Neuron (in vitro differentiated cells): ENCODE results near the gene SMAP2.
"Not testable (repeated sequence)": the region's sequence is repeated elsewhere in the genome, so short reads cannot be mapped to it uniquely, and the experiment has no call there.

Experiments used
- H2AFZ ChIP-seq: one replicate; pipeline ENCODE4 v1.6.1; 2013; ENCODE audit warnings: low read depth, mild to moderate bottlenecking, inconsistent platforms, low read length, moderate library complexity
- H3K27me3 ChIP-seq: one replicate; pipeline ENCODE4 v1.6.1; 2013; ENCODE audit warnings: low read length; ENCODE audit not compliant: insufficient read depth
- H3K36me3 ChIP-seq: one replicate; pipeline ENCODE4 v1.6.1; 2013; ENCODE audit warnings: low read length; ENCODE audit not compliant: insufficient read depth
- H3K4me1 ChIP-seq: one replicate; pipeline ENCODE4 v1.6.1; 2013; ENCODE audit warnings: low read length; ENCODE audit not compliant: insufficient read depth
- H3K4me3 ChIP-seq: 2 replicates; pipeline ENCODE4 v1.5.1; 2013; ENCODE audit warnings: mild to moderate bottlenecking, low read length, moderate library complexity
- H3K9me3 ChIP-seq: one replicate; pipeline ENCODE4 v1.6.1; 2013; ENCODE audit warnings: low read length

SMAP2 gene

GRCh38 chr1:40381268-40382107 lies 8.0 kb downstream of the SMAP2 start:
- Histone ChIP-seq H2AFZ (no peak overlapping the region), H3K4me1 (peaks cover 2% of the 10 kb centered on the region), H3K9me3 (no peaks in the 10 kb centered on the region), H3K27me3 (no peaks in the 10 kb centered on the region), H3K36me3 (no peaks in the 10 kb centered on the region), H3K4me3 (no peak overlapping the region)

GRCh38 chr1:40382108-40382460 lies 8.6 kb downstream of the SMAP2 start:
- Histone ChIP-seq H3K4me1 (peaks cover 2% of the 10 kb centered on the region), H3K9me3 (no peaks in the 10 kb centered on the region), H3K36me3 (no peaks in the 10 kb centered on the region), H2AFZ (no peak overlapping the region), H3K27me3 (no peaks in the 10 kb centered on the region), H3K4me3 (no peak overlapping the region)

DNA sequence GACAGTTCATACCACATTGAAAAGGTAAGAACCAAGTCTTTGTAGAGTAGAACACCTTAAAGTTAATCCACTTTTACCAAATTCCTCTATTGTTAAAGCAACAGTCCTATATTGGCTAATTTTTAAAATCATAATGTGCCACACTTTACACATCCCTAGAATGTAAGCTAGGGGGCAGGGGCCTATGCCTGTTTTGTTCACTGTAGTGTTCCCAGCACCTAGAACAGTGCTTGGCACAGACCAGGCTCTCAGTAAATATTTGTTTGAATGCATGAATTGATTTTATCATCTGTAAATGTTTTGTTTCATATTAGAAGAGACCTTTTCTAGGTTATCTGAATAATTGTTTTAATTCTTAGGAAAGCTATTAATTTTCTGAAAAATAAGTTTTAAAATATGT lies 9.1 kb downstream of the SMAP2 start:
- Histone ChIP-seq H2AFZ (no peak overlapping the region), H3K27me3 (no peaks in the 10 kb centered on the region), H3K4me1 (peaks cover 2% of the 10 kb centered on the region), H3K4me3 (no peak overlapping the region), H3K36me3 (no peaks in the 10 kb centered on the region), H3K9me3 (no peaks in the 10 kb centered on the region)

GRCh38 chr1:40383095-40383487 lies 9.6 kb downstream of the SMAP2 start:
- Histone ChIP-seq H2AFZ (no peak overlapping the region), H3K4me1 (peaks cover 2% of the 10 kb centered on the region), H3K4me3 (no peak overlapping the region), H3K9me3 (no peaks in the 10 kb centered on the region), H3K36me3 (no peaks in the 10 kb centered on the region), H3K27me3 (no peaks in the 10 kb centered on the region)

DNA sequence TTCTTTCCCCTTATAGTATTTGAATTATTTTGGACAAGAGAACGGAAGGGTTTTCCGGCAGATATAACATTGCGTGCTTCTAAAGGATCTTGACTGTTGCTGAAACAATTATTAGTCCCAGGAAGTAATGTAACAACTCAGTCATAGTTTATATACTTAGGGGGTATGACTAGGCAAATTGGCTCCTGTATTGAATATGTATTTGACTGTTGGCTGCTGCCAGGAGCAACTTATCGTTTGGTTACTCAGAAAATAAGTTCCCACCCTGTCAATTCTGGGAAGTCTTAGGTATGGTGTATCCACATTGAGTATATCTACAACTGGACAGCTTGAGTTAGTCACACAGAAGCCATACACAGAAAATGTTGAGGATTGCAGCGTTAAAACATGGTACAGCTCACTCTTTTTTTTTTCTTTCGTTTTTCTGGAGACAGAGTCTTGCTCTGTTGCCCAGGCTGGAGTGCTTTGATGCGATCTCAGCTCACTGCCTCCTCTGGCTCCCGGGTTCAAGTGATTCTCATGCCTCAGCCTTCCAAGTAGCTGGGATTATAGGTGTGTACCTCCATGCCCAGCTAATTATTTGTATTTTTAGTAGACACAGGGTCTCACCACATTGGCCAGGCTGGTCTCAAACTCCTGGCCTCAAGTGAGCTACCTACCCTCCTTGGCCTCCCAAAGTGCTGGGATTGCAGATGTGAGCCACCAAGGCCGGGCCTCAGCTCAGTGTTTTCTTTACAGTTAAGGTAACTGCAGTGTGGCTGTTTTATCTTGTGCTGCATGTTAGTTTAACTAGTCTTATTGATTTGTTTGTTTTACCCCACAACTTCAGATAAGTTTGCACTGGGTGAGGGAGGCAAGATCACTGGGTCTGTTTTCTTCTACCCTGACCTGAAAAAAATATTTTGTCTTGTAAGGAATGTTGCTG lies 10.2 kb downstream of the SMAP2 start:
- no peak overlapping the region for H3K4me3 ChIP-seq
- no peaks in the 10 kb centered on the region for H3K27me3 ChIP-seq
- H3K9me3 ChIP-seq, result no peaks in the 10 kb centered on the region
- no peak overlapping the region for H2AFZ ChIP-seq
- peaks cover 2% of the 10 kb centered on the region for H3K4me1 ChIP-seq
- H3K36me3 ChIP-seq, result no peaks in the 10 kb centered on the region

DNA sequence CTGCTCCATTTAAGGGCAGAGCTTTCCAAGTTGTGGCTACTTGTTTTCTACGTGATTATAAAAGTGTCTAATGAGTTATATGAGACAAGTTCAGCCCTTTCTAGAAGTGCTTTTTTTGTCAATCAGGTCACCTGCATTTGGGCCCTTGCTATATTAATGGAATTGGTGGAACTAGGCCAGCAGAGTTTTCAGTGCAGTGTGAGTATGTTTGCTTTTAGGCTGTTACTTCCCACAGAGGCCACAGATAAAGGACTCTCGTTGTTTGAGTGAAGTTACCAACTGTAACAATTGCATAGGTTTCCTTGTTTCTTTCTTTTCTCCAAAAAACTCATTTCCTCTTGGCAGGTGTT lies 10.9 kb downstream of the SMAP2 start:
- Histone ChIP-seq H3K36me3 (no peaks in the 10 kb centered on the region), H2AFZ (no peak overlapping the region), H3K9me3 (no peaks in the 10 kb centered on the region), H3K27me3 (no peaks in the 10 kb centered on the region), H3K4me3 (no peak overlapping the region), H3K4me1 (peaks cover 2% of the 10 kb centered on the region)

DNA sequence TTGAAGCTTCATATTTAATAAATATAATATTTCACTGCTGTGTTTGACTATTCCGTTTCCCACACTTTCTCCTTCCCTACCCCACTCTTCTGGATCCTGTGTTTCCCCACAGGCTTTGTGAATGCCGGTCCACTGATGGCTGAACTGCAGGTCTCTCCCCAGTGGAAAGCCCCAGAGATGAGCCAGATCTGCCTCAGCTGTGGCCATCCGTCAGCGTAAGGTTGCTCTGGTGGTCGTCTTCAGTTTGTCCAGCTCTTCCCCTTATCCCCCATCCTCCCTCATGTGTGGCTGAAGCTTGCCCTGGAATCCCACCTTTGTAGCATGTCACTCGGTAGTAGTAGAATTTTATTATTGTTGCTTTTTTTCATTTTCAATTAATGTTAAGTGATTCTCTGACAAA lies 11.4 kb downstream of the SMAP2 start:
- H3K9me3 ChIP-seq, result no peaks in the 10 kb centered on the region
- H3K27me3 ChIP-seq, result no peaks in the 10 kb centered on the region
- H3K36me3 ChIP-seq, result no peaks in the 10 kb centered on the region
- H3K4me3 ChIP-seq, result no peak overlapping the region
- H3K4me1 ChIP-seq, result peaks cover 2% of the 10 kb centered on the region
- H2AFZ ChIP-seq, result no peak overlapping the region

DNA sequence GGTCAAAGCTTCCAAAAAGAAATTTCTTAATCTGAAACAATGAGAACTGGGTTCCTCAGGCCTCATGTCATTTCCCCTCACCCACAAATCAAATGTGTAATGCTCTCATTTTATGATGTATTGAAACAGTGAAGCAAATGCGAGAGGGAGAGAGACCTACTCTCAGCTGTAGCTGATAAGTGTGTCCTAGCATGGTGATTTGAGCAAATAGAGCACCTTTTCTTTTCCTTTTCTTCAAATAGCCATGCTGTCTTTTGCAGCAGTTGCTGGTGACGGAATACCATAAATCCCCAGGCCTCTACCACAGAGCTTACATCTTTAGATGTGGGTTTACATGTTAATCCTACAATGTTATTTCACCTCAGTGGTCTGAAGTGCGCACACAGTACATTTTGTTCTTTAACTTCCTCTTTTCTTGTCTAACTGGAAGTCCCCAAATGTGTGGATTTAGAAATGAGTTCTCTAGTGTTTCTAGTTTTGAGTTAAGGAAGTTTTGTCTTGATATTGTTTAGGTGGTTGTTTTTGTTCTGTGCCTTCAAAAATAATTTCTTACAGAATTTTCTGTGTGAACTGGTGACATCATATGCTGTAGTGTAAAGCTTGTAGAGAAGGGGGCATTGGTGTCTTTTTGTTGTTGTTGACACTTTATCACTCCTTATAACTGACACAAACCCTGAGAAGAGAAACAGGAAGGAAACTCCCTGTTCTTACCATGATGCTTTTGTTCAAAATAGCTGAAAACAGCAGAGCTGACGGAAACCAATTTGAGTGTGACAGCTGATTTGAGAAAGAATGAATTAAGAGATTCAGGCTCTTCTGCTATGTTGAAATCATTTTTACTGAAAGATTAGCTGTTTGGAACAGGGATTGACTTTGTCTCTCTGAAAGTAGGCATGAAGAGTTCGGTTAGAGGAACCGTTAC lies 12.2 kb downstream of the SMAP2 start:
- no peaks in the 10 kb centered on the region for H3K9me3 ChIP-seq
- no peaks in the 10 kb centered on the region for H3K36me3 ChIP-seq
- no peak overlapping the region for H3K4me3 ChIP-seq
- H3K4me1 ChIP-seq, result peaks cover 2% of the 10 kb centered on the region
- H2AFZ ChIP-seq, result no peak overlapping the region
- no peaks in the 10 kb centered on the region for H3K27me3 ChIP-seq

DNA sequence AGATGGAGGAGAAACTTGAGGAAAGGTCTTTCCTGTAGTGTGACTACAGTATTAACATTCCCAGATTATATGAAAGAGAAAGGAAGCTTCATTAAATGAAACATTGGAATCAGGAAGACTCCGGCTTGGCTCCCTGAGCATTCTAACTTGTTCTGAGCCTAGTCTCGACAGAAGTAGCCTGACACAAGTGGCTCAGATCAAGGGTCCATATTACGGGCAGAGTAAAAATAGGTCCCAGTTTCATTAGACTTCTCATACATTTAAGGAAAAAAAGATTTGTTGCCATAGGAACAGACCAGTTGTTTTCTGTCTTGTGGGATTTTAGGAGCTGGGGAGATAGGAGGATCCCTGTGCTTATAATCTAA lies 12.8 kb downstream of the SMAP2 start:
- Histone ChIP-seq H3K4me3 (no peak overlapping the region), H2AFZ (no peak overlapping the region), H3K4me1 (peaks cover 2% of the 10 kb centered on the region), H3K36me3 (no peaks in the 10 kb centered on the region), H3K27me3 (no peaks in the 10 kb centered on the region), H3K9me3 (no peaks in the 10 kb centered on the region)

DNA sequence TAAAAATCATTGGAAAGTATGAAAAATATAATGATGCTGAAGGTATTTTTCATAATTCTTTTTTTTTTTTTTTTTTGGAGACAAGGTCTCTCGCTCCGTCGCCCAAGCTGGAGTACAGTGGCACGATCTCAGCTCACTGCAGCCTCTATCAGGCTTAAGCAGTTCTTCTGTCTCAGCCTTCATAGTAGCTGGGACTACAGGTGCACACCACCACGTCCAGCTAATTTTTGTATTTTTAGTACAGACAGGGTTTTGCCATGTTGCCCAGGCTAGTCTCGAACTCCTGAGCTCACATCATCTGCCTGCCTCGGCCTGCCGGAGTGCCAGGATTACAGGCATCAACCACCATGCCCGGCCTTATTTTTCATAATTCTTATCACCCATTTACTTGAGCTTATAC lies 13.3 kb downstream of the SMAP2 start:
- Histone ChIP-seq H3K27me3 (no peaks in the 10 kb centered on the region), H3K36me3 (no peaks in the 10 kb centered on the region), H3K4me3 (no peak overlapping the region), H3K4me1 (peaks cover 2% of the 10 kb centered on the region), H3K9me3 (no peaks in the 10 kb centered on the region), H2AFZ (no peak overlapping the region)

GRCh38 chr1:40387381-40388306 lies 14.1 kb downstream of the SMAP2 start:
- H3K4me3 ChIP-seq, H2AFZ ChIP-seq, H3K36me3 ChIP-seq, H3K9me3 ChIP-seq, H3K4me1 ChIP-seq, H3K27me3 ChIP-seq: not testable (repeated sequence)
